Mesenteric fat pad (tissue), 1 donor: ENCODE results near the gene MOSPD2. TPM values are rescaled to one million over a fixed set of nuclear protein-coding genes. Genes with fewer than 3 reads are reported as not detected.

ENCODE experiments used
- DNase-seq: peaks from one replicate; pipeline ENCODE4 v3.0.0-alpha.2; 2020; ENCODE audit warnings: low spot score
- total RNA-seq: library from RNA; stranded (reverse); fragmentation: NEBNext Ultra II Directional; extraction: Animal tissue kit (Norgen Biotek cat#: 25700); gene quantifications from one replicate; pipeline ENCODE4 v1.2.1, GENCODE V29; 2021
- donor health status: DM: yes; HTN: yes; CAD: no.

MOSPD2 gene
- total RNA-seq, 1 donor from 2014 or later, result 14.7 TPM

DNA sequence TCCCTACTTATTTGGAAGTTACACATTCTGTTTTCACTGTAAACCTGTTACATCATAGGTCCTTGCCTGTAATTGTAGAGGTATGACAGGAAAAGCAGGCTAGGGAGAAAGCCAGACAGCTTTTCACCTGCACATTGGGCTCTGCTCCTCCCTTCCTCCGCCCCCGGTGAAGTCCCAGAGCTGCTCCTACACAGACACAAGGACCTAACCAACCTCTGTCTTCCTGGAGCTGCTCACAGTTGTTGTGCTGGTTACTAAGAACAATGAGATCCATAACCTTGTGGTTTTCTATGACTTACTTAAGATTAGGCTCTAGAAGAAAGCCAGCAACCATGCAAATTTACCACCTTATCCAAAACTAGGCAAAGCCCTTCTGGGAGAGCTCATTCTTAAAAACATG is 40.0 kb downstream of the MOSPD2 start:
- no peak for DNase-seq

DNA sequence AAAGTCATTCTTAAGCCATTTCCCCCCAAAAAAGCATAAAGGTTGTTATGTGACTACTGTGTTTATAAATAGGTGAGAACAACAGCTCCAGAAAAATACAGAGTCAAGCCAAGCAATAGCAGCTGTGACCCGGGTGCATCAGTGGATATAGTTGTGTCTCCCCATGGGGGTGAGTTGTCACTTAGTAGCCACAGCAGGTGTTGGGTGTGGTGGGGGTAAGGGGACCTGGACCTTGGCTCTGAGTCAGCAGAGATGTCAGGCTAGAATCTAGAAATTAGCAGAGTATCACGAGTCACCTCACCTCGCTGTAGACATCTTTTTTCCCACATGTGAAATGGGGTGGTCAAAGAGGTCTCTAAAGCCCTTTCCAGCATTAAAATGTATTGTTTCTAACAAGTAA is 42.4 kb downstream of the MOSPD2 start:
- DNase-seq, result no peak

DNA sequence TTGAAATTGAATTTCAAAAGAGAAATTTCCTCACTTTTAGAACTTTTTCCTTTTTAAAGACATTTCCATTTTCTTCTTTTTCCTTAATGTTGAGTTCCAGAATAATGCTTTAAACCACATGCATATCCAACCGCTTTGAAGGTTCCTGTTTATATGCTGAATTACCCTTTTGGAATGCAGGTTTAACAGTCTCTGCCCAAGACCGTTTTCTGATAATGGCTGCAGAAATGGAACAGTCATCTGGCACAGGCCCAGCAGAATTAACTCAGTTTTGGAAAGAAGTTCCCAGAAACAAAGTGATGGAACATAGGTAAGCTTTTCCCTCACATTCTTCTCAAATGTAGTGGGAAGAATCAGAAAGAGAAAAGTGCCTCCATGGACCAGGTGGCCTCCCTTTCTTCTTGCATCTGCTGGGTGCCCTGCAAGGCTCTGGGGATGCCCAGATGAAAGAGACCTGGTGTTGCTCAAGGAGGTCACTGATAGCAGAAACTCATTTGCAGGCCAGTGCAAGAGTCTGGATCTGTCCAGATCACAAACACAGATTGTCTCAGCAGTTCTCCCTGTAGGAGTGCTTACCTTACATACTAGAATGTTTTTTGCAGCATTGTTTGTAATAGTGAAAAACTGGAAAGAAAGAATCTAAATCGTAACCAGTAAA is 42.9 kb downstream of the MOSPD2 start:
- no peak for DNase-seq

DNA sequence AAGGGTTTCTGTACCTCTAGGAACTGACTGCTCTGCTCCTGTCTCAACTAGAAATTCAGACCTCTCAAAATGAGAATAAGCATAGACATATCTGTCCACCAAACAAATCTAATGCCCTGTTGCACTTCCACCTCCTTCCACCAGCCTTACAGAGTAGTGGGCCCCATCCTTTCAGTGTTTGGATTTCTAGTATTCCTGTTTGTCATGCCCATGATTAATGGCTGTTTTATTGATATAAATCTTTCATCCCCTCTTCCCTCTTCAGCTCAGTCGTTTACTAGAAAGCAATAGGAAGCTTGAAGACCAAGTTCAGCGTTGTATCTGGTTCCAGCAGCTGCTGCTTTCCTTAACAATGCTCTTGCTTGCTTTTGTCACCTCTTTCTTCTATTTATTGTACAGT is 46.2 kb downstream of the MOSPD2 start:
- DNase-seq, result no peak

DNA sequence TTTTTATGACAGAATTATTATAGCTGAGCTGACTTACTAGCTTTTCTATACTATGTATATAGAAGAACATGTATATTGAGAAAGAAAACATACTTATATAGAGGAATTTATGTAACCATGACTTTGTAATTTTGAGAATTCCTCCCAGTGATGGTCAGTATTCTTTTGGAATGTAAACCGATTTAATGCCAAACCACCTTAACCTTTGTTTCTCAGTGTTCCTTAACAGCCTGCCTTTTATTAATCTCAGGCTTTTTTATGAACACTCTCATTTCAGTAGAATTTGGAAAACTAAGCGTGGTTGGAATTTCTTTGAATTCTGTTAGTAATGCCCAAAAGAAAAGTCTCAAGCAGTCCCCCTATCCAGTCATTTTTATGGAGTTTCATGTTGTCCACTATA is 47.0 kb downstream of the MOSPD2 start:
- DNase-seq, result no peak

DNA sequence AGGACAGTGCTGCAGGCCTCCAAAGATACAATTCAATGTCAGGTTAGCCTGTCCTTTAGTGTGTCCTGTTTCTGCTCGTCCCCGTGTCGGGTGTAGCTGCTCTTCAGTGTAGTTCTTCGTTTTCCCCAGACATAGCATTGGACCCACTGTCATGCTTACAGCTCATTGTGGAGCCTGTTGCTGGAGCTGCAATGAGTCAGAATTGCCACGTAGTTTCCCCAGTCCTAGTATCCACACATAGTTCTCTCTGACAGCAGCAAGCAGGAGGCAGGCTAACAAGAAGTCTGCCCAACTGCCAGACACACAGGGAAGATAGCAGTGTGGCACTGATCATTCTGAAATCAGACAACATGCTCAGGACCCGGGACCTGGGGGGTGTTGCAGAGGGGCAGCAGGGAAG is 49.2 kb downstream of the MOSPD2 start:
- DNase-seq, result no peak

DNA sequence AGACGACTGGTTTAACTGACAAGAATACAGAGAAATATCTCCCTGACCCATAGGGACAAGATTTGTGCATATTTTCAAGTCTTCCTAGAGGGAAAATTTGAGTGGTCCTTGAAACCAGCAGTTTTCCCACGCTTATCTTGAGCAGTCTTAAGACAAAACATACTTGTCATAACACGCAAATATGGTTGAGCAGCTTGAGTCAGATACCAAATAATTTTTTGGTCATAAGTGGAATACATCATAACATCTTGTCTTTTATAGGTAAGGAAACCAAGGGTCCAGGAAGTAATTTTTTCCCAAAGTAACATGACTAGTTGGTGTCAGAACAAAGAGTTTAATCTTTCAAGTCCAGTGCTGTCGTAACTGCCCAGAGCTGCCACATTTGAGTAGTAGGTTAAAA is 50.5 kb downstream of the MOSPD2 start:
- DNase-seq, result no peak

DNA sequence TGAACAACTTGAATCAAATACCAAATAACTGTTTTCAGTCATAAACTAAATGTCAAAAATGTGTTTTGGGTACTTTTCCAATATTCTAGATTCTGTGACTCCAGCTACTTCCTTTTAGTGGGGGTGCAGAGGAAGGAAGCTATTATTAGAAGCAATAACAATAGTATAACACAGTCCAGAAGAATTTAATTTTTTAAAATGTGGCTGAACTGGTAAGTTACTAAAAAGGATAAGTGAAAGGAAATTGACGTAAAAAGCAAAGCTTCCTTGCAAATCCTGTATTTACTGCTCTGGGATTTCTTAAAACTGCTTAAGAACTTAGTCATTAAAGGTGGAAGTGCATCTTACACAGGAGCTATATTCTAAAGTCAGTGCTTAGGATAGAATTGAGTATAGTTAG is 53.2 kb downstream of the MOSPD2 start:
- no peak for DNase-seq

DNA sequence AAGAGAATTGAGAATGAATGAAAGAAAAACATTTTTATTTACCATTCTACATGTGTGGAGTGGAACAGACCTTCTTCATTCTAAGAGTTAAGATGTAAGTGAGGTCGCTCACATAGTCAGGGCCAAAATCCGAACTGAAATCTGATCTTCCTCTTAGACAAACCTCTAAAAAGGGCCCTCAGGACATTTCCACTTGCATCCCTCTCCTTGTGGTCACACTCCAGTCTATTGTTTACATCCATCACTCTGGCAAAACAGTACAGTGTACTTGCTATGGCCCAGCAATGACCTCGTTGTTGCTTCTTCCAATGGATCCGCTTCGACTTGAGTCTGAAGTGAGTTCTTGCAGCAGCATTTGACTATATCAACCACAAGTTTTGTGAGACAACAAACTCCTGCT is 54.2 kb downstream of the MOSPD2 start:
- no peak for DNase-seq

DNA sequence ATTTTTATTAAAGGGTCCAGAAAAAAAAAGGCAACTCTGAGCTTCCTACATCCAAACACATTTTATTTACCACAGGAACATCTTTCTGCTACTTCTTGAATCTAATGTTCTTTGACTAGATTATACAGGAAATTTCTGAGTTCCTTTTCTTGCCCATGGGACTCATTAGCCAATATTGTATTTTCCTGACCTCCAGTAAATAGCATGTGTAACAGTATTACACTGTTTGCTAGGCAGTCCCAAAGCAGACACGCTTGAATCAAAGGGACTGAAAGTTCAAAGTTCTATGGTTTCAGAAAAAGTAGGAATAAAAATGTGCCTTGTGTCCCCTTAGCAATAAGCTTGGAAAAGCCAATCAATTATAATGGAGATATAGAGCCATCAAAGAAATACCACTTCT is 57.4 kb downstream of the MOSPD2 start:
- no peak for DNase-seq

DNA sequence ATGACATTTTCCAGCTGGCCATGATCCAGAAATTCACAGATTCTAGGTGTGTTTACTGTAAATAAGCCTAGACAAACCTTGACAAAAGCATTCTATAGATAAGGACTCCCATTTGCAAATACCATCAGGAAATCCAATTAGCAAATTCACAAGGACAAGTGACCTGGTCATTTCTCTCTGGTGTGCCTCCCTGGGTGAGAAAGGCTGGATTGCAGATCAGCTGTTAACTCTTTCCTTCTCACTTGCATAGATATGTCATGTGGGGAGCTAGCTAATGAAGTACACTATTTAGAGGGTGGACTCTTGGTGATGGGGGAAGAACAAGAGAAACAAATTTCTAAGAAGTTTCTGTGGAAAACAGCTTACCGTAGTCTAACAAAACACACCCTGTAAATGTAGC is 58.9 kb downstream of the MOSPD2 start:
- no peak for DNase-seq

DNA sequence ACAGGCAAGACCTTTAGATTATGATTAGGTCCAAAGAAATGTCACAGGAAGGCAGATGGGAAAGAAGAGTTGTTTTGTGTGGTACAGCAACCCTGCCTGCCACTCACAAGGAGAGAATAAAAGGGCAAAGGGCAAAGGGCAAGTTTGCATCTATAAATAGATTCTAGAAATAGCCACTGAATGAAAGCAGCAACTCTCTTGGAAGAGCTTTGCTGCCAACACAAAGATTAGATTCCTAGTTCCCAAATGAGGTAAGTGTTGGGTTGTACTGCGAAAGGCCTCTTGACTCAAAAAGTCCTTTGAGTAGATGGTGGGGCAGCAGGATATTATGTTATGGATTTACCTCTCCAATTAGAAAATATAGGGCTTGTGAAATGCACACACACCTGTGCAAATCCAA is 61.2 kb downstream of the MOSPD2 start:
- DNase-seq, result no peak

DNA sequence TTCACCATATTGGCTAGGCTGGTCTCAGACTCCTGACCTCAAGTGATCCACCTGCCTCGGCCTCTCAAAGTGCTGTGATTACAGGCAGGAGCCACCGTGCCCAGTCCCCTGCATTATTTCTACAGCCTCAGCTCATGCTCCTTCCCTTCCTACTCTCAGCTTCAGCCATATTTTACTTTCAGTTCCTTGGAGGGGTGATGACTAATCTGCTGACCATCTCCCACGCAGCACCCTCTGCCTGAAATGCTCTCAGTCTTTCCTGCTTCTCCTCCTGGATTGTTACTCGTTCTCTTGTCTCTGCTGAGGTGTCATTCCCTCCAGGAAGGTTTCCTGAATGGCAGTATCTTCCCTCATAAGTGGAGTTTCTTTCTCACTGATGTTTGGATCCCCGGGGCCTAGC is 63.3 kb downstream of the MOSPD2 start:
- no peak for DNase-seq

DNA sequence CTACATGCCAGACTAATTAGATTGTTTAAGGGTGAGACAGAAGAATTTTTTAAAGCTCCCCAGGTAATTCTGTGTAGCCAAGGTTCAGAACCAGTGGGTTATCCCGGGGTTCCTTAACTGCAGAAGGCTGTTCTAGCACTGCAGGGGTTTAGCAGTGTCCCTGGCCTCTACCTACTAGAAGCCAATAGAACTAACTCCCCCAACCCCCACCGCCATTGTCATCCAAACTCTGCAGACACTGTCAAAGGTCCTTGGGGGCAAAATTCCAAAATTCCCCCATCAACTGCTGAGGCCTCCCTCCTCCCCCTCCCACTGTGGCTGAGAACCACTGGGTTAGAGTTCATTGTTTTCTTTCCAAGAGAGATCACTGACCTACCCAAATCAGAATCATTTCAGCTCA is 66.4 kb downstream of the MOSPD2 start:
- no peak for DNase-seq

DNA sequence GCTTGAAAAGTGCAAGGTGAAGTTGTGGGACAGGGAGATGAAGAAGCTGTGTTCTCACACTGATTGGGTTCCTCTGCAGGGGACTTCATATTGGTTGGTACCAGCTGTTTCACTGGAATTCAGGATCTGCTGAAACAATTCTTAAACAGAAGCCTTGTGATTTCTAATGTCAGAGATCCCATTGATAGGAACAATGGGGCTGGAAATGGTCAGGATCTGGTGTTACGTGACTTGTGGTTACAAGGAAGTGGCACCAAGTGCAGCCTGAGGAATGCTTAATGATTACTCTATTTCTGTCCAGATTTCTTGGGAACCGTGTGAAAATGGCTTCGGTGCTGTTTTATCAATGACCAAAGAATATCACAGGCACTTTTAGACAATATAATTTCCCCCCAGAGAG is 68.1 kb downstream of the MOSPD2 start:
- no peak for DNase-seq

DNA sequence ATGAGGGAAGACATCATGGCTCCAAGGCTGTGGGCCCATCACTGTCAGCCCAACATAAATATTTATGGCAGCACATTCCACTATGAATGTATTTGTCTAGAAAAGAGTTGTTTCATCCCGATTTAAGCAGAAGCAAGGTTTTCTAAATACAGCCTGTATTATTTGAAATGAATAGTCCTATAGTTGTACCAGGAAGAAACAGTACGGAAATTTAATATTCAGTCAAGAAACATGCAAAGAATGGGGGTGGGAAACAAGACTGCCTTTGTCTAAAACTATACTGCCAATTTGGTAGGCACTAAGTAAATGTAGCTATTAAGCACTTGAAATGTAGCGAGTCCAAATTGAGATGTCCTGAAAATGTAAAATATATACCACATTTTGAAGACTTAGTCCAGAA is 69.1 kb downstream of the MOSPD2 start:
- DNase-seq, result no peak

DNA sequence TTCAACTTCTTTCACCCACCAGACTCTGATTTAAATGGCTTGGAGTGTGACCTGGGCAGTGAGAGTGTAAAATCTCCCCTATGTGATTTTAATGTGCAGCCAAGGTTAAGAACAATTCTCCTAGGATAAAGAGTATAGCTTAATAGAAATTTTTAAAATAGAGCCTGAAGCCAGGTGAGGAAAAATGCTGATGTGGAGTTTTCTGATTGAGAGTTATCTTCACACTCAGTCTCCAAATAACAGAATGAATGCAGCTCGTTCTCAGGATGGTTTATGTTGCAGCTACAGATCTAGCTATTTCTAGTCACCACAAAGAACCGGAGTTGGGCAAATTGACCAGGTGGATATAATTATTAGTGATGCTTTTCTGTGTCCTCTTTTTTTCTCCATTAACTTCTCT is 70.7 kb downstream of the MOSPD2 start:
- DNase-seq, result no peak

DNA sequence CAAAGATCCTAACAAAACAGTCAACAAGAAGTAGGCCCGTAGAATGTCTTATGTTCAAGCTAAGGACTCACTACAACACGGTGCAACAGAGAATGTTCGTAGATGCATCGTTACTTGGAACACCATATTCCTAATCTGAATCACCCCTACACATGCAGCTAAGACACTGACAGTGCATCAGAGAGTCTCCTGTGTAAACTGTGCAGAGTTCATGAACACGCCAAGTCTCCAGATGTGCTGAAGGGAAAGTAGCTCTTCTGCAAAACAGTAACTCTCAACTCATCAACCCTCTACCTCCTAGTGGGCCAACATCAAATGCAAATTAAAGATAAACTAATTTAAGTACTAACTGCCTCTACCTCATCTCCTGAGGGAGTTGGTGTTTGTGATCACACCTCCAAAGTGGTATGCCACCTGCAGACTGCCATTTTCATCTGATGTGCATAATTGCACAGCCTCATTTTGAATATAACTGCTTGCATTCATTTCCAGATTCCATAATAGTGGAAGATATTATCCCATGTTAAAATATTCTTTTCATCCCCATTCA is 73.5 kb downstream of the MOSPD2 start:
- no peak for DNase-seq

DNA sequence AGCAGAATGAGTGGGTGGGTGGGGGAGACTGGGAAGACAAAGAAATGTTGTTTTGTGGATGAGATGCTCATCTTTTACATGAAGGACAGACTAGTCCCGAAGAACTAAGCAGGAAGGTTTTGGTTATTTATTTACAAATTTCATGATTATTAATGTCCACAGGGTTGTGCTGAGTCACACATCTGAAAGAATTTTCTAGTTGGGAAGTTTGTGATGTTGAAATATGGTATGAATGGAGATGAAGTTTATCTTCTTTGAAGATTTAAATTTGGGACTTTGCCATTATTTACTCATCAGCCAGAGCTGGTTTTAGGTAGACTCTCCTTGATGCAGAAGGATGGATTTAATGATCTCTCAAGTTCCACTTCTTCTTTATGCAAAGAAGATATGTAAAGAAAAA is 75.5 kb downstream of the MOSPD2 start:
- DNase-seq, result no peak

DNA sequence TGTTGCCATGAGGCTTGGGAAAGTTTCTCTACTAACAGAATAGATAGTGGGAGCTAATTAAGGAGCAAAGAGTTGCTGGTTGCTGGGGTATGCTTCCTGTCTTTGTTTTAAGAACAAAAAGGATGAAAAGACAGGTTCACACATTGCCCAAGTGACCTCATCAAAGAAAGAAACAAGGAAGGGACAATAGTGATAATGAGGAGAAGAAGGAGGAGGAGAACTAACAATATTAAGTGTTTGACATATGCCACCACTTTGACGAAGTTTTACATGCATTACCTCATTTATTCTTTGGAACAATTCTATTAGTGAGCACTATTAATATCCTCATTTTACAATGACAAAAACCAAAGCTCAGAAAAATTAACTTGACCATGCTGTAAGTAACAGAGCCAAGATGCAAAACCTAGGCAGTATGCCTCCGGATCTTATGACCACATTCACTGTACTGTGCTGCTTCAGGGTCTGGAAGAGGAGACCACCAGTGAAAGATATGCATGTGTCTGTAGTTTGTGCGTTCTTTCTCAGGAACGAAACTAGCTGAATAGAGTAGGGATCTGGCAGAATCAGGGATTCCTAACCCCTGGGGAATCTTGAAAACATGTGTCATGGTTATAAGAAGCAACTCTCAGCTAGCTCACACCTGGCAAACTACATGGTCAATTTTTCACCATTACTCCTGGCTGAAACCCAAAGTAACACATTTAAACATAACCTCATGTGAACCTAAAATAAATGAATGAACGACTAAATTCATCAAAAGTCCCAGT is 83.8 kb downstream of the MOSPD2 start:
- DNase-seq, result no peak

DNA sequence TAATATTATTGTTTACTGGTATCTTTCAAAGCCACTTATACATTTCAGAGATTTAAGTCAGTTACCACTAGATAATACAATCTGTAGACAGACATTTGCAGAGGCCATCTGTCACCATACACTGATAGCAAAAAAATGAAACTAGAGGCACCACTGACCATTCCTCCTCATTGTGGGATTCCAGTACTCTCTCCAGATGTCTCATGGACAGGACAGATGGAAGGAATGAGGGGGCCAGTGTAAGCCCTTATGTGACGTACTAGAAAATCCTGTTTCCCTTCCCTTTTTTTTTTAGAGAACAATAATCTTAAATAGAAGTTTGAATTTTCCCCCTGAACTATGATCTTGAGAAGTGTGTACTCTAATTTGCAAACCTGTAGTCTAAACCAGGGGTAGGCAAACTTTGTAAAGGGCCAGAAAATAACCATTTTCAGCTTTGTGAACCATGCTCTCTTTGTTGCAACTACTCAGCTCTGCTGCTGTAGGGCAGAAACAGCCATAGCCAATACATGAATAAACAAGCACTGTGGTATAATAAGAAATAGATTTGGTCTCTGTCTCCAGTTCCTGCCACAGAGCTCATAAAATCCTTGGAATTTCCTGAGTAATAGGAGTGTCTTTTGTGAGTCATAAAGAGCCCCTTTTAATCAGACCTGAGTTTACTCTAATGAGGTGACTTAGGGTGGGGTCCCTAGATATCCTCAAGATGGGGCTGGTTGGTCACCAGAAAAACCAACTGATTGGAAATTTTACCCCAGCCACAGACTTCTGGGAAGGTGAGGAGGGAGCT is 90.4 kb downstream of the MOSPD2 start:
- DNase-seq, result no peak

DNA sequence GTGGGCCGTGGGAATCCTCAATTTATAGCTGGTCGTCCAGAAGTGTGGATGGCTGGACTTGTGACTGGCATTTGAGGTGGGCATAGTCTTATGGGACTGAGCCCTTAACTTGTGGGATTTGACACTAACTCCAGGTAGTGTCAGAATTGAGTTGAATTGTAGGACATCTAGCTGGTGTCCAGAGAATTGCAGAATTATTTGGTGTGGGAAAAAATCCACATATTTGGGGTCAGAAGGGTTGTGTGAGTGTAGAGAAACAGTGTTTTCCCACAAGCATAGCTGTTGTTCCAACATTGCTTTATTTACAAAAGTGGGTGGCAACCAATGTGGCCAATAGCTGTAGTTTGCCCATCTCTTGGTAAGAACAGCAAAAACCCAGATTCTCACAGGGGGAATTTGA is 91.3 kb downstream of the MOSPD2 start:
- DNase-seq, result no peak
